WTC11 (cell line): ENCODE data around the gene SLC51B. TPM values are rescaled to one million over a fixed set of nuclear protein-coding genes. Genes with fewer than 3 reads are reported as not detected.
"Not testable (repeated sequence)": the region's sequence is repeated elsewhere in the genome, so short reads cannot be mapped to it uniquely, and the experiment has no call there.

Experiments used
- ATAC-seq: fragments of 200-7000 bp; cut with Tn5 transposase; 2 replicates; pipeline ENCODE4 v1.10.0; 2021; ENCODE audit warnings: mild to moderate bottlenecking, moderate library complexity
- CTCF ChIA-PET: fragments of 300-600 bp; sonication (Branson Sonifier 250); formaldehyde crosslinking; loops from one replicate; lab custom pipeline; 2021; ENCODE audit warnings: antibody characterized with exemption; lab: Charles Lee
- POLR2A ChIA-PET: fragments of 350-600 bp; sonication (Branson Sonifier 250); formaldehyde crosslinking; loops from one replicate; lab custom pipeline; 2021; ENCODE audit warnings: antibody characterized with exemption; lab: Charles Lee
- DNase-seq: peaks from one replicate; pipeline ENCODE4 v3.0.0; 2021; ENCODE audit warnings: low spot score
- H3K27ac Mint-ChIP-seq: 2 replicates; pipeline ENCODE4 v1.8.0; 2021; ENCODE audit warnings: mixed read lengths
- H3K27me3 Mint-ChIP-seq: 2 replicates; pipeline ENCODE4 v1.8.0; 2021; ENCODE audit warnings: low read depth, mild to moderate bottlenecking, moderate library complexity, mixed read lengths
- H3K36me3 Mint-ChIP-seq: 2 replicates; pipeline ENCODE4 v1.8.0; 2021; ENCODE audit warnings: mixed read lengths
- H3K4me1 Mint-ChIP-seq: 2 replicates; pipeline ENCODE4 v1.8.0; 2022; ENCODE audit warnings: mixed read lengths
- H3K4me3 Mint-ChIP-seq: 2 replicates; pipeline ENCODE4 v1.8.0; 2021; ENCODE audit warnings: mild to moderate bottlenecking, moderate library complexity, mixed read lengths
- H3K9me3 Mint-ChIP-seq: 2 replicates; pipeline ENCODE4 v1.8.0; 2021; ENCODE audit warnings: mixed read lengths
- ETV6 ChIP-seq: sonication (generic); formaldehyde crosslinking; IDR thresholded peaks from 2 replicates; pipeline ENCODE4 v1.8.1; 2022; ENCODE audit warnings: mild to moderate bottlenecking, missing genetic modification reagents
- GABPB1 ChIP-seq: sonication (generic); formaldehyde crosslinking; IDR thresholded peaks from 2 replicates; pipeline ENCODE4 v1.8.1; 2023; ENCODE audit warnings: mild to moderate bottlenecking, missing genetic modification reagents
- GTF2I ChIP-seq: fragments of 250-450 bp; sonication (Bioruptor Pico); conservative IDR thresholded peaks from 2 replicates; pipeline ENCODE4 v1.4.0; 2021; ENCODE audit warnings: mild to moderate bottlenecking
- JAZF1 ChIP-seq: fragments of 250-450 bp; sonication (Bioruptor Pico); IDR thresholded peaks from 2 replicates; pipeline ENCODE4 v1.9.0; 2021; ENCODE audit warnings: moderate library complexity, mild to moderate bottlenecking, inconsistent platforms
- NFE2L1 ChIP-seq: sonication (generic); formaldehyde crosslinking; IDR thresholded peaks from 2 replicates; pipeline ENCODE4 v1.8.1; 2023; ENCODE audit warnings: missing genetic modification reagents
- NFYB ChIP-seq: sonication (generic); formaldehyde crosslinking; conservative IDR thresholded peaks from 2 replicates; pipeline ENCODE4 v1.8.0; 2022; ENCODE audit warnings: low read depth, missing genetic modification reagents
- OVOL2 ChIP-seq: fragments of 250-450 bp; sonication (Bioruptor Pico); IDR thresholded peaks from 2 replicates; pipeline ENCODE4 v1.9.0; 2021; ENCODE audit warnings: mild to moderate bottlenecking, borderline replicate concordance
- RELA ChIP-seq: sonication (generic); formaldehyde crosslinking; IDR thresholded peaks from 2 replicates; pipeline ENCODE4 v1.8.1; 2022; ENCODE audit warnings: missing genetic modification reagents, mild to moderate bottlenecking, borderline replicate concordance
- SMAD4 ChIP-seq: sonication (generic); formaldehyde crosslinking; IDR thresholded peaks from 2 replicates; pipeline ENCODE4 v1.8.0; 2022; ENCODE audit warnings: mild to moderate bottlenecking, missing genetic modification reagents
- SOX15 ChIP-seq: fragments of 250-450 bp; sonication (Bioruptor Pico); IDR thresholded peaks from 2 replicates; pipeline ENCODE4 v1.9.0; 2021; ENCODE audit warnings: mild to moderate bottlenecking
- SP1 ChIP-seq: sonication (generic); formaldehyde crosslinking; conservative IDR thresholded peaks from 2 replicates; pipeline ENCODE4 v1.8.1; 2022; ENCODE audit warnings: missing genetic modification reagents
- TEAD1 ChIP-seq: sonication (generic); formaldehyde crosslinking; IDR thresholded peaks from 2 replicates; pipeline ENCODE4 v1.8.0; 2022; ENCODE audit warnings: mild to moderate bottlenecking, missing genetic modification reagents
- ZNF121 ChIP-seq: sonication (generic); formaldehyde crosslinking; IDR thresholded peaks from 2 replicates; pipeline ENCODE4 v1.8.0; 2023; ENCODE audit warnings: missing genetic modification reagents
- total RNA-seq: library from RNA; stranded (reverse); gene quantifications from 3 replicates; pipeline ENCODE4 v1.2.3, GENCODE V29; 2021
- TF ChIP-seq, protein P1 (sequence below): sonication (generic); formaldehyde crosslinking; IDR thresholded peaks from 2 replicates; pipeline ENCODE4 v1.8.0; 2022; ENCODE audit warnings: mild to moderate bottlenecking, missing genetic modification reagents
- TF ChIP-seq, protein P2 (sequence below): sonication (generic); formaldehyde crosslinking; IDR thresholded peaks from 2 replicates; pipeline ENCODE4 v1.8.1; 2023; ENCODE audit warnings: mild to moderate bottlenecking, missing genetic modification reagents, moderate library complexity
- TF ChIP-seq, protein P3 (sequence below): fragments of 250-450 bp; sonication (Bioruptor Pico); IDR thresholded peaks from 2 replicates; pipeline ENCODE4 v1.8.0; 2021; ENCODE audit warnings: mild to moderate bottlenecking
- TF ChIP-seq, protein P4 (sequence below): sonication (generic); formaldehyde crosslinking; IDR thresholded peaks from 2 replicates; pipeline ENCODE4 v1.8.0; 2023; ENCODE audit warnings: mild to moderate bottlenecking, missing genetic modification reagents
- TF ChIP-seq, protein P5 (sequence below): sonication (generic); formaldehyde crosslinking; IDR thresholded peaks from 2 replicates; pipeline ENCODE4 v1.8.0; 2022; ENCODE audit warnings: mild to moderate bottlenecking, missing genetic modification reagents

Gene SLC51B
- total RNA-seq, 1 experiment from 2014 or later, result not detected

DNA sequence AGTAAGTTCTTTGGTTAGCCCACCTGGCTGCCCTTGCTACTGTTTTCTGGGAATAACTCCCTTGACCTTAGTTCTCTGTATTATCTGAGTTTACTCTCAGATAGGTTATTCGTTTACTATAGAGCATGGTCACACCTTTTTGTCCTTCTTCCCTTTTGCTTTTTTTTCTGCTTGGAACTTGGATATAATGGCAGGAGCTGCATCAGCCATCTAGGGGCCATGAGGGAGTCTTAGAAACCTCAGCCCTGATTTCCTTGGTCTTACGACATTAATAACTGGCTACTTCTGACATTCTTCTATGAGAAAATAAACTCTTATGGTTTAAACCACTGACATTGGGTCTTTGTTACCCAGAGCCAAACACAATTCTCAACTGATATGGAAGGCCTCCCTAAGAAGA, 3.4 kb upstream of the SLC51B start:
- Mint-ChIP-seq H3K27me3 (no peaks in the 10 kb centered on the region; the same call in 1 of the 2 replicates), H3K4me3 (no peak overlapping the region)
- TF ChIP-seq GTF2I (CRISPR knock-in tag) (0 out of 2 replicates have a peak, but pooled peaks have one; percentile 14), ZNF121 (CRISPR knock-in tag) (no peak)
- TF ChIP-seq, all 79 proteins: peak for 1
- DNase-seq, result no peak
- H3K4me1 Mint-ChIP-seq, result peaks cover 5% of the 10 kb centered on the region; the same call in 1 of the 2 replicates
- no peaks in the 10 kb centered on the region for H3K9me3 Mint-ChIP-seq
- CTCF ChIA-PET, result interaction anchor here (1.4 to 4.9 kb wide), 3 partner anchors 36 to 60 kb away, joined by 3 to 34 read pairs (median 10); no protein-coding TSS in a partner anchor
- POLR2A ChIA-PET, result no interaction called here
- H3K36me3 Mint-ChIP-seq, result no peaks in the 10 kb centered on the region
- H3K27ac Mint-ChIP-seq, result no peak overlapping the region
- ATAC-seq, result no peak

DNA sequence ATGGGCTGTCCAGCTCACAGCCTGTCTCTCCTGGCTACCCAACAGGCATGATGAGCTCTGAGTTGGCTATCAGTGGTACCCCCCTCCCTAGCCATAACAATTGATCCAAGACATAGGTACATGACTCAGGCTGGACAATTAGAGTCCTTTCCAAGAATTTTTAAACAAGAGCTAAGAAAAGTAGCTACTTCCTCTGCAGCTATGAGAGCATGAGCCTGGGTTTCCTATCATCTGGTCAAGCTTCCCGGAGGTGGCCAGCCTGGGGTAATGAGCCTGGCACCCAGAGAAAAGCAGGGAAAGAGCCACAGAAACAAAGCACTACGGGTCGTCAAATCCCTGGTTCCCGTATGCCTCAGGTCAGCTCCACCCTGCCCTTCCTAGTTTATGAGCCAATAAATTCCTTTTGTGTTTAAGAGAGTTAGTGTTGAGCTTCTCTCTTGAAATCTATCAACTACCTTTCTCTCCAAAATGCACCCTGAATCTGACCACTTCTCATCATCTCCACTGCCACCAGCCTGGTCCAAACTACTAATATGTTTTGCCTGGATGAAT, 2.3 kb upstream of the SLC51B start:
- no peaks in the 10 kb centered on the region for H3K36me3 Mint-ChIP-seq
- no peak overlapping the region for H3K27ac Mint-ChIP-seq
- no peaks in the 10 kb centered on the region; the same call in 1 of the 2 replicates for H3K27me3 Mint-ChIP-seq
- H3K9me3 Mint-ChIP-seq, result no peaks in the 10 kb centered on the region
- TF ChIP-seq, protein P1, sequence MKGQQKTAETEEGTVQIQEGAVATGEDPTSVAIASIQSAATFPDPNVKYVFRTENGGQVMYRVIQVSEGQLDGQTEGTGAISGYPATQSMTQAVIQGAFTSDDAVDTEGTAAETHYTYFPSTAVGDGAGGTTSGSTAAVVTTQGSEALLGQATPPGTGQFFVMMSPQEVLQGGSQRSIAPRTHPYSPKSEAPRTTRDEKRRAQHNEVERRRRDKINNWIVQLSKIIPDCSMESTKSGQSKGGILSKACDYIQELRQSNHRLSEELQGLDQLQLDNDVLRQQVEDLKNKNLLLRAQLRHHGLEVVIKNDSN (CRISPR knock-in tag), result no peak
- TF ChIP-seq ZNF121 (CRISPR knock-in tag) (no peak), OVOL2 (CRISPR knock-in tag) (no peak), GABPB1 (CRISPR knock-in tag) (no peak), ETV6 (CRISPR knock-in tag) (no peak), SMAD4 (CRISPR knock-in tag) (no peak), NFE2L1 (CRISPR knock-in tag) (no peak), NFYB (CRISPR knock-in tag) (no peak), SP1 (no peak), RELA (CRISPR knock-in tag) (no peak), TEAD1 (CRISPR knock-in tag) (no peak), JAZF1 (CRISPR knock-in tag) (no peak), SOX15 (CRISPR knock-in tag) (no peak)
- TF ChIP-seq, protein P2, sequence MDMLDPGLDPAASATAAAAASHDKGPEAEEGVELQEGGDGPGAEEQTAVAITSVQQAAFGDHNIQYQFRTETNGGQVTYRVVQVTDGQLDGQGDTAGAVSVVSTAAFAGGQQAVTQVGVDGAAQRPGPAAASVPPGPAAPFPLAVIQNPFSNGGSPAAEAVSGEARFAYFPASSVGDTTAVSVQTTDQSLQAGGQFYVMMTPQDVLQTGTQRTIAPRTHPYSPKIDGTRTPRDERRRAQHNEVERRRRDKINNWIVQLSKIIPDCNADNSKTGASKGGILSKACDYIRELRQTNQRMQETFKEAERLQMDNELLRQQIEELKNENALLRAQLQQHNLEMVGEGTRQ (CRISPR knock-in tag), result no peak
- TF ChIP-seq, protein P3, sequence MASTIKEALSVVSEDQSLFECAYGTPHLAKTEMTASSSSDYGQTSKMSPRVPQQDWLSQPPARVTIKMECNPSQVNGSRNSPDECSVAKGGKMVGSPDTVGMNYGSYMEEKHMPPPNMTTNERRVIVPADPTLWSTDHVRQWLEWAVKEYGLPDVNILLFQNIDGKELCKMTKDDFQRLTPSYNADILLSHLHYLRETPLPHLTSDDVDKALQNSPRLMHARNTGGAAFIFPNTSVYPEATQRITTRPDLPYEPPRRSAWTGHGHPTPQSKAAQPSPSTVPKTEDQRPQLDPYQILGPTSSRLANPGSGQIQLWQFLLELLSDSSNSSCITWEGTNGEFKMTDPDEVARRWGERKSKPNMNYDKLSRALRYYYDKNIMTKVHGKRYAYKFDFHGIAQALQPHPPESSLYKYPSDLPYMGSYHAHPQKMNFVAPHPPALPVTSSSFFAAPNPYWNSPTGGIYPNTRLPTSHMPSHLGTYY (CRISPR knock-in tag), result no peak
- TF ChIP-seq, protein P4, sequence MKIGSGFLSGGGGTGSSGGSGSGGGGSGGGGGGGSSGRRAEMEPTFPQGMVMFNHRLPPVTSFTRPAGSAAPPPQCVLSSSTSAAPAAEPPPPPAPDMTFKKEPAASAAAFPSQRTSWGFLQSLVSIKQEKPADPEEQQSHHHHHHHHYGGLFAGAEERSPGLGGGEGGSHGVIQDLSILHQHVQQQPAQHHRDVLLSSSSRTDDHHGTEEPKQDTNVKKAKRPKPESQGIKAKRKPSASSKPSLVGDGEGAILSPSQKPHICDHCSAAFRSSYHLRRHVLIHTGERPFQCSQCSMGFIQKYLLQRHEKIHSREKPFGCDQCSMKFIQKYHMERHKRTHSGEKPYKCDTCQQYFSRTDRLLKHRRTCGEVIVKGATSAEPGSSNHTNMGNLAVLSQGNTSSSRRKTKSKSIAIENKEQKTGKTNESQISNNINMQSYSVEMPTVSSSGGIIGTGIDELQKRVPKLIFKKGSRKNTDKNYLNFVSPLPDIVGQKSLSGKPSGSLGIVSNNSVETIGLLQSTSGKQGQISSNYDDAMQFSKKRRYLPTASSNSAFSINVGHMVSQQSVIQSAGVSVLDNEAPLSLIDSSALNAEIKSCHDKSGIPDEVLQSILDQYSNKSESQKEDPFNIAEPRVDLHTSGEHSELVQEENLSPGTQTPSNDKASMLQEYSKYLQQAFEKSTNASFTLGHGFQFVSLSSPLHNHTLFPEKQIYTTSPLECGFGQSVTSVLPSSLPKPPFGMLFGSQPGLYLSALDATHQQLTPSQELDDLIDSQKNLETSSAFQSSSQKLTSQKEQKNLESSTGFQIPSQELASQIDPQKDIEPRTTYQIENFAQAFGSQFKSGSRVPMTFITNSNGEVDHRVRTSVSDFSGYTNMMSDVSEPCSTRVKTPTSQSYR (CRISPR knock-in tag), result no peak
- TF ChIP-seq, protein P5, sequence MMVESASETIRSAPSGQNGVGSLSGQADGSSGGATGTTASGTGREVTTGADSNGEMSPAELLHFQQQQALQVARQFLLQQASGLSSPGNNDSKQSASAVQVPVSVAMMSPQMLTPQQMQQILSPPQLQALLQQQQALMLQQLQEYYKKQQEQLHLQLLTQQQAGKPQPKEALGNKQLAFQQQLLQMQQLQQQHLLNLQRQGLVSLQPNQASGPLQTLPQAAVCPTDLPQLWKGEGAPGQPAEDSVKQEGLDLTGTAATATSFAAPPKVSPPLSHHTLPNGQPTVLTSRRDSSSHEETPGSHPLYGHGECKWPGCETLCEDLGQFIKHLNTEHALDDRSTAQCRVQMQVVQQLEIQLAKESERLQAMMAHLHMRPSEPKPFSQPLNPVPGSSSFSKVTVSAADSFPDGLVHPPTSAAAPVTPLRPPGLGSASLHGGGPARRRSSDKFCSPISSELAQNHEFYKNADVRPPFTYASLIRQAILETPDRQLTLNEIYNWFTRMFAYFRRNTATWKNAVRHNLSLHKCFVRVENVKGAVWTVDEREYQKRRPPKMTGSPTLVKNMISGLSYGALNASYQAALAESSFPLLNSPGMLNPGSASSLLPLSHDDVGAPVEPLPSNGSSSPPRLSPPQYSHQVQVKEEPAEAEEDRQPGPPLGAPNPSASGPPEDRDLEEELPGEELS (CRISPR knock-in tag), result no peak
- TF ChIP-seq, all 79 proteins: peak for 0
- ChIA-PET CTCF (interaction anchor here (1.6 to 4.9 kb wide), 4 partner anchors 9 to 59 kb away, joined by 8 to 34 read pairs (median 11); no protein-coding TSS in a partner anchor), POLR2A (interaction anchor here (0.8 kb wide), 1 partner anchor 24 kb away, joined by 3 read pairs; no protein-coding TSS in a partner anchor)
- no peak for ATAC-seq
- Mint-ChIP-seq H3K4me3 (no peak overlapping the region), H3K4me1 (peaks cover 5% of the 10 kb centered on the region; the same call in 1 of the 2 replicates)
- no peak for DNase-seq

DNA sequence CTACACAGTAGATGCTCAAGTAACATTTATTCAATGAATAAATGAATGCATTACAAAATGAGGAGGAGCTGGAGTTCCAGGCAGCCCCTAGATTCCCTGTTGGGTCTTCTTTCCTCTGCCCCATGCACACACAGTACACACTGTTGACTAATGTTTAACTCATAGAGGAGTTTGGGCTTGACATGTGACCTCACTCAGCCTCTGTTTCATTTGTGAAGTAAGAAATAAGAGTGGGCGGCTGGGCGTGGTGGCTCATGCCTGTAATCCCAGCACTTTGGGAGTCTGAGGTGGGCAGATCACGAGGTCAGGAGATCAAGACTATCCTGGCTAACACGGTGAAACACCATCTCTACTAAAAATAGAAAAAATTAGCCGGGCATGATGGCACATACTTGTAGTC, 969 bp upstream of the SLC51B start:
- ChIA-PET POLR2A (interaction anchor here (0.6 to 0.7 kb wide), 2 partner anchors 24 to 102 kb away, joined by 3 to 9 read pairs; no protein-coding TSS in a partner anchor), CTCF (interaction anchor here (0.6 to 4.9 kb wide), 4 partner anchors 10 to 58 kb away, joined by 4 to 34 read pairs (median 11); no protein-coding TSS in a partner anchor)
- DNase-seq, H3K27me3 Mint-ChIP-seq, ATAC-seq, H3K4me1 Mint-ChIP-seq, H3K27ac Mint-ChIP-seq, H3K4me3 Mint-ChIP-seq, H3K9me3 Mint-ChIP-seq, H3K36me3 Mint-ChIP-seq: not testable (repeated sequence)
